Activated CD4-positive, alpha-beta T cell treated with anti-CD3 and anti-CD28 coated beads, Interleukin-2, amount 50 U/mL, for 24 hours (primary cell): Measurements from ENCODE around the gene CORO2B.
"Not testable (repeated sequence)": the region's sequence is repeated elsewhere in the genome, so short reads cannot be mapped to it uniquely, and the experiment has no call there.

ENCODE experiments used
- DNase-seq, 2 donors: peaks; one replicate each; pipeline ENCODE4 v3.0.0-alpha.2; 2020; ENCODE audit warnings: low read depth in 1 of 2, low spot score in 1 of 2

The CORO2B gene

DNA sequence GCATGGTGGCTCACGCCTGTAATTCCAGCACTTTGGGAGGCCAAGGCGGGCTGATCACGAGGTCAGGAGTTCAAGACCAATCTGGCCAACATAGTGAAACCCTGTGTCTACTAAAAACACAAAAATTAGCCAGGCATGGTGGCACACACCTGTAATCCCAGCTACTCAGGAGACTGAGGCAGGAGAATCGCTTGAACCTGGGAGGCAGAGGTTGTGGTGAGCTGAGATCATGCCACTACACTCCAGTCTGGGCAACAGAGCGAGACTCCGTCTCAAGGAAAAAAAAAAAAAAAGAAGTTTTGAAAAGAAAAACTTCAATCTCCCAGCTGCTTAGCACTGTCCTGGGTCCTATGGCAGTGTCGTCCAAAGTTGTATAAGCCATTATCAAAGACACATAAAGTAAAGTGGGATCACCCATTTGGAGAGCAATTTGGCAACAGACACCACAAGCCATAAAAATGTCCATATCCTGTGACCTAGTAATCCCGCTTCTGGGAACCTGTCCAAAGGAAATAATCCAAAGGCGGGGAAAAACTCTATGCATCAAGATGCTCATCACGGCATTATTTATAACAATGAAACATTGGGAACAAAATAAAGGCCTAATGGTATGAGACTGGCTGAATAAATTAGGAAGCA, 26.2 kb downstream of the CORO2B start:
- DNase-seq = not testable (repeated sequence)

DNA sequence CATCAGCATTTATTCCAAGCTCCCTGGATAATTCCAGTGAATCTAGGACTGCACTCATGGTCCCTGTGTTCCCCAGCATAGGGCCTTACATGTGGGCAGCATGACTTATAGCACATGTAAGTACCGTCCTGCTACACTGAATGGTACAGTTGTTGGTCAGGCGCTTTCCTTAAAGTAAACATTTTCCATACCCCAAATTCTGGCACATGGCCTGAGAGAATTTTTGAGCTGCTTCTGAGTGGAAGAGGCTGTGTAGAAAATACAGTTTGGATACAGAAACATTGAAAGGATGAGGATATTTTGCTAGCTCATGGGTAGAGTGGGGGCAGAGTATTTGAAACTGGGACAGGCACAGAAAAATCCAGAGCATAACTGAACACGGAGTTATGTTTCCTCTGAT, 27.6 kb downstream of the CORO2B start:
- DNase-seq = no peak

DNA sequence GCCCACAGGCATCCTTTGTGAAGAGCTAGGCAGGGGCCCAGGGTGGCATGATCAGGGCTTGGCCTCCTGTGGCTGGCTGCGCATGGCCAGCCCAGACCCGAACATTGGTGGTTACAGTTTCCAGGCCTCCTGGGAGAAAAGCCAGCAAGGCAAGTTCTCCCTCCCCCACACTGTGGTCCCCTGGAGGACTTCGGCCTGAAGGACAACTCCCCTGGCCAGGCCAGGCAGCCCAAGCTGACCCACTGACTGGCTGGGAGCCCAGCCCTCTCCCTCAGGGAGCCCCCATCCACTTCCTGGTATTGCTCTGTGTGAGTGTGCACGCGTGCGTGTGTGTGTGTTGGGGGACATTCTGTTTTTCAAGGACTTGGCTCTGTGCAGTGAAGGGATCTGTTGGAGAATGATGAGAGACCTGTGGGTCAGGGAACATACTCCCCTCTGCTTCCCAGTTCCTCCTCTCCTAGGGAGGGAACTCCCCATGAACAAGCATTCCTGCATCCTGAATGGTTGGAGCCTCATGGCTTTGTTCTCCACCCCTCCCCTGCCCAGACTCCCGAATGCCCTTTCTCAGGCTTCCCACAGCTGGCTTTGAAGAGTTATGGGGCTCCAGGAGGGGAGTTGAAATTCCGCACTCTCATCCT, 29.5 kb downstream of the CORO2B start:
- no peak for DNase-seq

DNA sequence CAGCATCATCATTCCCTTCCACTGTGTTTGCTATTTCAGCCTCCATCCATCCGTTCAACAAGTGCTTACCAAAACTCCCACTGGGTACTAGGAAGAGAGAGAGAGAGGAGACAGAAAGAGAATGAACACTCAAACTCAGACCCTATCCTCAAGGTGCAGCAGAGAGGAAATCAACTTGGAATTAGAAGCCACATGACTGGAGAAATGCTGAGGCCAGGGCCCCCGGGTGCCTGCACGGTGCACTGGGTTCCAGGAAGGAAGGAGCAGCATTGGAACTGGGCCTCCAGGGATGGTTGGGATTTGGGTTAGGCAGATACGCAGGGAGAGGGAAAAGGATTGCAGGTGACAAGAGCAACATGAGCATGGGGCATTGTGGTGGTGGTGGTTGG, 30.0 kb downstream of the CORO2B start:
- DNase-seq = no peak

DNA sequence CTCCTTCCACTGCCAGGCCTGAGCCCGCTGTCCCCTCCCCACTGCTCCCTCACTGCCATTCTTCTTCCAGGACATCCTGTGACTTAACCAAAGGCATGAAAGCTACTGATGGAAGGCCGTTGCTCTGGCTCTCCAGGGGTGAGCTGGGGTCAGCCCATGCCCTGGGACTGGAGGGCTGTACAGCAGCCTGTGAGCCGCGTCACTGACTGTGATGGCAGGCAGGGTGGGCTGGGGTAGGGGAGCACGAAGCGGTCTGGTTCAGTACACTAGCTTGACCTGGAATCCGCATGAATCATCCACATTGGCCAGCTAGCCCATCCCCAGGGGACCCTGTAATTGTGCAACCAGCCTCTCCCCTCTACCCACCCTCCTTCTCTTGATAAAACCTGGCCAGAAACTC, 30.8 kb downstream of the CORO2B start:
- DNase-seq = no peak

DNA sequence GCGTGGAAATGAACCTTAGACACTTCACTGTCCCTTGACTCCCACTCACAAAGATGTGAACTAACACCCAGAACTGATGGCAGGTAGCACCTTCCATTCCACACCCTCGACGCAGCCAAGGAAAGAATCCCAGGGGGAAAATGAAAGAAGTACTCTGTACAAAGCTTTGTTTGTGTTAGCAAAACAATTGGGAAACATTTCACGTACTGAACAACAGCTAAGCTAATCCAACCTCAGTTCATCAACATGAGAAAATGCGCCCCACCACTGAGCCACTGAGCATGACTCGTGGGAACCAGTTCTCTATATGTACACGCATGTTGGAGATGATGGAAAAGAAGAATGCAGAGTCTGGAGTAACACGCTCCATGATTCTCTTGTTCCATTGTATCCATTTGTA, 32.0 kb downstream of the CORO2B start:
- no peak for DNase-seq

DNA sequence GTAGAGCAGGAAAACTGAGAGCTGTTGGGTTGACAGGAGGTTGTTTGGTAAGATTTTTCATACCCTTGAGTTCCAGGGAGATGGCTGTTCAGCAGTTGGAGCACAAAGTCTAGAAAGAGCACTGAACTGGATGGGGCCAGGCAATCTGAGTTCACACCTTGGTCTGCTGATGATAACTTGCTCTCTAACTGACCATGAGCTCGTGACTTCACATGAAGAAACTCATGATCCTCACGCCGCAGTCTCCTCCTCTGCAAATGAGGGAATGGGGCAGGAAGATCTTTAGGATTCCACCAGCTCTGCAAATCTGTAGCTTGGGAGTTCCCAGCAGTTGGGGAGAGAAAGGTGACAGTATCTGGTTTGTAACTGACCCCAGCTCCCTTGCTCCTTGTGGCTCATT, 33.7 kb downstream of the CORO2B start:
- no peak for DNase-seq

DNA sequence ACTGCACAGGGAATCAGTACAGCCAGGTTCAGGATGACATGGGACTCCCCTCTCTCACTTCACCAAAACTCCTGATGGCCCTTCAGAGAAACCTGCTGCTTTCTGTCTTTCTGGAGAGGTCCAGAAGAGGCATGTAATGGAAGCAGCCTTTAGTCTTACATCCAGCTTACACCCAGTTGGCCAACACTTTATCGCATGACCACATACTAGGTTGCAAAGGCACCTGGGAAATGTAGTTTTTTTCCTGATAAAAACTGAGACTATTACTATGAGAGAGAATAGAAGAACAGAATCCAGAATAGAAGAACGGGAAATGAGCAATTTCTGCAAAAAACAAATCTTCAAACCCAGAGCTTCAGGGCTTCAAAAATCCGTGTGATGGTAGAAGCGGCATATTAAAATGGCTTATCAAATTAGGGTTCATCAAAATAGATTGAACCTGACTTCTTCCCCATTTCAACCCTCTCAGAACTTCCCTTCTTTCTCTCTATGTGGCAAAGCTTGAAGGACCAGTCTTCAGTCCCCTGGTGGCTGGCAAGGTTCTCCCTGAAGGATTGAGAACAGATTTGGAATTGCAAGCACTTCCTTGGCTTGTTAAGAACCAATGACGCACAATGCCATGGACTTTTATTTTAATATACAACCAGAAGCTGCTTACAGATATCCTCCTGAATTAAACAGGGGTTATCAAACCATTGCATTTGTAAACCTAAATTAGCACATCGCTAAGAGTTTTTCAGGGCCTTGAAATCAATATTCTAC, 34.4 kb downstream of the CORO2B start:
- no peak for DNase-seq

DNA sequence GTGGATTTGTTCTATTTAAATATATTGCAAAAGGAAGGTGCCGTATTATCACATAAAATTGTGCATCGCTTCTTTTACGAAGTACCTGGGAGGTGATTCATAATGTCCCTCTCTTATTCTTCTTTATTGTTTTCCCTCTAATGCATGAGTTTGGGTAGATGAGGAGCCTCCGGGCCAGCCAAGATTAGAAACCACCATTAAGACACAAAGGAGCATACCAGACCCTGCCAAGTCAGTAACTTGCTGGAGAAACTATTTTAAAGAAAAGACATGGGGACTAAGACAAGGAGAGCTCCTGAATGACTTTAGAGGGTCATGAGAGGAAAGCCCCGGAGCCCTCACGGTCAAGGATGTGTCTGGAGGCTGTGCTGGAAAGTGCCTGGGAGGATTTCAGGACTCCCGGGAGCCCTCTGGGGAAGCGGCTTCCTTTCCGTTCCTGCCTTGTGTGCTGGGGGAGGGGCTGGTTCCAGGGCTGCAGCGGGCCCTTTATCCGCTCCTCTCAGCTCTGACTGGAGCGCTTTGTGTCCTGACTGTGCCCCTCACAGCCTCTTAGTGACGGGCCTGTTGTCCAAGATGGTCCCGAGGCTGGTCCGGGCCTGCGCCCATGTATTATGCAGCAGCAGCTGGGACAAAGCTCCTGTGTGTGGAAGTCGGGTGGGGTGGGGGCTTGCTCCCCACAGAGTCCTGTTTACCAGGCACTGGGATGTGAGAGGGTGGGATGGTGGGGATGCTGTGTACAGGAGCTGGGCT, 35.7 kb downstream of the CORO2B start:
- no peak for DNase-seq

DNA sequence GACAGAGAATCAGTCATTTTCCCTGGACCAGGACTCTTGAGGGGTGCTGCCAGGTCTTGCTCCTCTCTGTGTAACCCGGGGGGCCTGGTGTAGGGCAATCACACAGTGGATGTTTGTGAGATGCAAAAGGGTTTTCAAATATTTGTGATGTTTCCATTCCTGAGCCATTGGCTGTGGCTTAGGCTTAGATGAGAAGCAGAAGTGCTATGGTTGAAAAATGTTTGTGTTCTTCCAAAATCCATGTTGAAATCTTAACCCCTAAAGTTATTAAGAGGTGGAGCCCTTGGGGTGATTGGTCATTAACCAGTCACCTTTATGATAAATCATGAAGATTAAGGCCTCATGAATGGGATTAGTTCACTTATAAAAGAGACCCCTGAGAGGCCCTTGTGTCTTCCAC, 36.5 kb downstream of the CORO2B start:
- DNase-seq = no peak

DNA sequence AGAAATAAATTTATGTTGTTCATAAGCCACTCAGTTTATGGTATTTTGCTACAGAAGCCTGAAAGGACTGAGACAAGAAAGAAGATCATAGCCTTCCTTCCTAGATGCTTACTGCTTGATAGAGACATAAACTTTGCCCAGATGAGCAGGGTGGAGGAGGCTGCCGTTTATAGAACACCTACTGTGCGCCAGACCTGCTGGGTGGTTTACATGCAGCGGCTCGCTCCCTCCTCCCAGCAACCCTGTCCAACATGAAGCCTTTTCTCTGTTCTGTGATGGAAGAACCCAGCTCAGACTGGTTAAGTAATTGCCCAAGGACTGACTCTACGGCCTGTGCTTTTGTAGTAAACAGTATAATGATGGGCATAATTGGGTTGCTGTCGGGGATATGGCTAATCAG, 37.0 kb downstream of the CORO2B start:
- DNase-seq = no peak

DNA sequence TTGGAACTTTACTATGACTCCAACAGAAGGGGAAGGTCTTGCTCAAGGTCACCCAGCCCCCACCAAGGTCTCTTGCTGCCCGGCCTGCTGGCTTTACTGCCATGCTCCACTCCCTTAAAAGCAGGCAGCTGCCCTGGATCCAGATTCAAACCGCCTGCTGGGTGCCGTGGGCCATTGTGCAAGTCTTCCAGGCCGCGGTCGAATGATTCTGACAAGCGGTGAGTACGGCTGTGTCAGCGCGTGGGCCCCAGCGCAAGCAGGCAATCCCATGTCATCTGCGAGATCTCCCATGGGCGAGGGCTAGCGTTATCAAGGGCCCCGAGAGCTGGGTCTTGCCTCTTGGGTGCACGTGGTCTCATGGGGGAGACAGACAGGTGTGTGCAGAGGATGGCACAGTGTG, 37.6 kb downstream of the CORO2B start:
- DNase-seq = no peak

DNA sequence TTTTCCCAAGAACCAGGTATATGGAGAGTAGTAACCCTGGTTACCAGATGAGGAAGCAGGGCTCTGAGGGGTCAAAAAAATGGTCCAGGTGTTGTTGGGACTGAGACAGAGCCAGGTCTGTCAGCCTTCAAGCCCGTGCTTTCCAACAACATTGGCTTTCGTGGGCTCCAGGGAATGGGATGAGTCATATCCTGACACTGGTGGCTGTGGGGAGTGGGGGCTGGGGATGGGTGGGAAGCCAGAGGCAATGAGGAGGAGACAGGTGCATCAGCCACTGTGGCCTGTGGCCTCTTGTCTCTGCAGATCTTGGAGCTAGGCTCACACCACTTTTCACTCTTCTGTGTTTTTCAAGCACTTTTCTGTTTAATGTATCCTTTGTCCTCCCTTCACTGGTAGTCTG, 38.2 kb downstream of the CORO2B start:
- DNase-seq = no peak

DNA sequence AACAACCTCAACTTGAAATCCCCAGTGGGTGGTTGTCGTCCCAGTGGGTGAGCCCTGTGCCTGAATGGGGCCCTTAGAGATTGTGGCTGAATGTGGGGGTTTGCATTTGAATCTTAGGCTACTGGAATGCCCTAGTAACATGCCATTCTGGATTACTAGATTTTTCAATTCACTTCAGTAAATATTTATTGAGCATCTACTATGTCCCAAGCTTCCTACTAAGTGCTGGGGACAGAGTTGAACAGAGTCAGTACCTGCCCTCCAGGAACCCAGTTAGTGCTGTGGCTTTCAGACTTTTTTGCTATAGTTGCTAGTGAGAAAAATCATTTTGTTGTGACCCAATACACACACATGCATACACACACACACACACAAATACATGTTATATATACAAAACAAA, 39.0 kb downstream of the CORO2B start:
- DNase-seq = no peak

DNA sequence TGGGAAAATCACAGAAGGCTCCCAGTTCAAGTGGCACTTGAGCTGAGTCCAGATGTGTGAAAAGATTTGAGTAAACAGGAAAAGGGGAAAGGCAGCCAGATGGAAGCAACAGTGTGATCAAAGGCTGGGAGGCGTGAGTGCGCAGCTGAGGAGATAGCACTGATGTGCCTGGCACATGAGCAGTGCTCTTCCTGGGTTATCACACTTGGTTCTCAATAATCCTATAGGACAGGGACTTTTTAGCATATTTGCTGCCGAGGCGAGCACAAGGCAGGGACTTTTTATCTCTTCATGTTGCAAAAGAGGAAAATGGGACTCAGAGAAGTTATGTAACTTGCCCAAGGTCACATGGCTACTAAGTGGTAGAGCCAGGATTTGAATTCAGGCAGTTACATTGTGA, 39.6 kb downstream of the CORO2B start:
- no peak for DNase-seq

DNA sequence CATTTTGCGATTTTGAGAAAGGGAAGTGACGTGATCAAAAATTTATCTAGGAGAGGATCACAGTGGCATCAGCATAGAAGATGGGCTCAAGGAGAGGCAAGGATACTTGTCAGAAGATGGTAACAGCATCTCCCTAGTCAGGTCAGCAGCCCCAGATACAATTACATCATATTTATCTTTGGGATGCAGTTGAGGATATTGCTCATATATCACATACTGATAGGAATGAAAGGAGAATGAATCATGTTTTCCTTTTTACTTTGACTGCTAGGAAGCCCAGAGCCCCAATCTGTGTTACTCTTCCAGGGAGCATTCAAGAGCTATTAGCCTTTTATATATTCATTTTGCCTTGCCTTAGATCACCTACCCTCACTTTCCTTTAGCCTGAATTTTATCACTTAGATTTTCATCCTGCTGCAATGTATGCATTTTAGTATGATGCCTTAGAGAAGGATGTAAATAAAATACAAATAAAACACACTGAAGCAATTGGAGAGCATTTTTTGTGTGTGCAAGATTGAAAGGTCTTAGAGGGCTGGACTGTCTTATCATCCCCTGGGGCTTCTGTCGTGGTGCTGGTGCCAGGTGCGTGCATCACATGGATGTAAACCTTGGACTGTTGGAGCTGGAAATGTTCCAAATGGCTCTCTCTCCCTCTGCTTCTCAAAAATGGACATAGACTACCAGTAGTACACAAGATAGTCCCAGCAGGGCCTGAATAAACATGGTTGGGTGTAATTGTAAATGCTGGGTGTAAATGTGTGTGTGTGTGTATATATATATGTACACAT, 40.3 kb downstream of the CORO2B start:
- no peak for DNase-seq

DNA sequence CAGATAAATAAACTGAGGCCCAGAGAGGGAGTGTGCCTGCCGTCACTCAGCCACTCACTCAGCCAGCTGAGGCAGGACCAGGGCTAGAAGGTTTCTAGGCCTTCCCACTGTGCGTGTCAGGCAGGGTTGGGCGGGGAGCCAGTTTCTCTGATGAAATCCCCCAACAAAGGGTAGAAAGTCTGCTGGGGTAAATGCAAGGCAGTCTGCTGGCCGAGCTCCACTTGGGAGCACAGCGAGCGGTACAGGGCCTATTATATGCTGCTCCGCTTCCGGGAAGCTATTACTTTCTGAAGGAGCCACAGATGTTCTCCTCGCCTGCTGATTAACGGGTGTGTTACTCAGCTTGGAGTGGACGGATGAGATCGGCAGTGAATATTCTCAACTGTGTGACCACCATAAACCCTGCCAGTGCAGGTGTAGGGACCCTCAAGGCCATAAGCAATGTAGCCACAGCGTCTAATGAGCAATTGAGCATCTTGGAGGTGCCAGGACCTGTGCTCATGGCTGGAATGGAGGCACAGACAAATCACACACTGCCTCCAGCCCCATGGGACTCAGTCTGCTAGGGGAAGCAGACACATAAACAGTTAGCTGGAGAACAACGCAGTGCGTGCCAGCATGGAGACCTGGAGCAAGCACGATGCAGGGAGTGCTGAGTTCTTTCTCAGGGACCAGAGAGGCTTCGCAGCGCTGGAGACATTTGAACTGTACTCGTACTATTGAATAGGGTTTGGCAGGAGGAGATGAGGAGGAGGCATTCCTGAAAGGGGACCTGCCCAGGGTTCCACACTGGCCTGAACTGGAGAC, 42.1 kb downstream of the CORO2B start:
- no peak for DNase-seq

DNA sequence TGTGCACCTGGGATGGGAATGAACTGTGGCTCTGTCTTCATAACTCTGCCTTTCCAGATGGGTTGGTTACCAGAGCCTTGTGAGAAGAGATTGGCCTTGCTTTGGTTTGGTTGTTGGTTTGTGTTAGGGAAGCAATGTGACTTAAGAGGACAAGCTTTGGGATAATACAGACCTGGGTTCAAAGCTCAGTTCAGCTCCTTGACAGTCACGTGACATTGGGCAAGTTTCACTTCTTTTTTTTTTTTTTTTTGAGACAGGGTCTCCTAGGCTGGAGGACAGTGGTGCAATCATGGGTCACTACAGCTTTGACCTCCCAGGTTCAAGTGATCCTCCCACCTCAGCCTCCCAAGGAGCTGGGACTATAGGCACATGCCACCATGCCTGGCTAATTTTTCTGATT, 42.7 kb downstream of the CORO2B start:
- no peak for DNase-seq

DNA sequence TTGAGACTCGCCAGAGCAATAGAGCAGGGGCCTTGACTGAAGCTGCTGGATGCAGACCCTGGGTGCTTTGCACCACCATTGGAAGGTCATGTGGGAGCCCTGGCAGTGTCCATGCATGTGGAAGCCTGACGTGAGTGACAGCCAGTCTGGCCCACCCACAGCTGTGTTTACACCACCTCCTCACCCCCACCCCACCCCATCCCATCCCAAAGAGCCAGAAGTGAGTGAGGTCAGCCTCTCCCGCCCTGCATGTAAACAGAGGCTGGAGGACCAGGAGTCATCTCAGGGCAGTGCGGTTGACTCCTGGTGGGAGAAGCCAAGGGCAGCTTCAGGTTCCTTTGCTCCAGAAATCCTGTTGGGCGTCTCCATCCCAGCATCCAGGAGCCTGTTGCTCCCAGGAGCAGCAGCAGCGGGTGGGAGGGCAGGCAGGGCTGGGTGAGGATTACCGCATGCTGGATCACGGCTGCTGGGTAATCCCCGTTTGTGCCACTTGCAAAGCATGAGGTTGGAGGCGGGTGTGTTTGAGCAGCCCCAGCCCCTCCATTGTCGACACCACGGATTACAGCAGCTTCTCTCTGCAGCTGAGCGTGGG, 44.6 kb downstream of the CORO2B start:
- no peak for DNase-seq

DNA sequence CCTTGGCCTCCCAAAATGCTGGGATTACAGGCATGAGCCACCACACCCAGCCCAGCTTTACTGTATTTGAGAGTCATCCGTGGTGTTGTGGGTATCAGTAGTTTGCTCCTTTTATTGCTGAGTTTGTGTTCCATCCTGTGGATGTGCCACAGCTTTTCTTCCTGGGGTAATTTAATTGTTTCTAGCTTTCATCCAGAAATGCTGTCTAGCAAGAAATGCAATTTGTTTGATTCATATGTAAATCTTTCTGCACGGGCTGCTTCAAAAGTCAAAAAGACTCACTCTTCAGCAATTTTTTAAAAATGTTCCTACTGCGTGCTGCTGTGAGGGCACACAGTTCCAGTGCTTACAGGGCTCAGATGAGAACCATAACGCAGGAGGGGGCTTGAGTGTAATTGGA, 47.1 kb downstream of the CORO2B start:
- DNase-seq = no peak
